Aorta (tissue), 5 donors: ENCODE results near the gene CTBP1. TPM values are rescaled to one million over a fixed set of nuclear protein-coding genes. Genes with fewer than 3 reads are reported as not detected.

Experiments
- ATAC-seq: fragments of 200-7000 bp; cut with Tn5 transposase; one replicate; pipeline ENCODE4 v1.9.1; 2022; ENCODE audit warnings: moderate library complexity; ENCODE audit not compliant: low FRiP score
- DNase-seq, 2 donors: peaks; one replicate each; pipeline ENCODE4 v3.0.0-alpha.2; 2020
- H3K27ac ChIP-seq, 2 donors: one replicate each; pipeline ENCODE4 v1.5.1; 2013; ENCODE audit warnings: low read length in 2 of 2, mild to moderate bottlenecking in 2 of 2, moderate library complexity in 2 of 2, control low read depth in 1 of 2, inconsistent platforms in 1 of 2, low read depth in 1 of 2
- H3K27me3 ChIP-seq, 2 donors: one replicate each; pipeline ENCODE4 v1.6.1; 2013; ENCODE audit warnings: control low read depth in 1 of 2, low read length in 1 of 2, mild to moderate bottlenecking in 1 of 2, moderate library complexity in 1 of 2; ENCODE audit not compliant: insufficient read depth in 2 of 2, control insufficient read depth in 1 of 2
- H3K36me3 ChIP-seq, 2 donors: one replicate each; pipeline ENCODE4 v1.6.1; 2013; ENCODE audit warnings: control low read depth in 1 of 2, low read length in 1 of 2, mild to moderate bottlenecking in 1 of 2; ENCODE audit not compliant: insufficient read depth in 2 of 2, control insufficient read depth in 1 of 2
- H3K4me1 ChIP-seq, 2 donors: one replicate each; pipeline ENCODE4 v1.6.1; 2013; ENCODE audit warnings: low read length in 2 of 2, control low read depth in 1 of 2, mild to moderate bottlenecking in 1 of 2, moderate library complexity in 1 of 2; ENCODE audit not compliant: insufficient read depth in 2 of 2, control insufficient read depth in 1 of 2
- H3K4me3 ChIP-seq, 2 donors: one replicate each; pipeline ENCODE4 v1.5.1; 2013; ENCODE audit warnings: low read length in 2 of 2, control low read depth in 1 of 2, mild to moderate bottlenecking in 1 of 2
- H3K9me3 ChIP-seq: one replicate; pipeline ENCODE4 v1.6.1; 2013; ENCODE audit warnings: mild to moderate bottlenecking, low read length; ENCODE audit not compliant: control insufficient read depth
- WGBS, 2 donors: extraction: QIAGEN DNeasy Blood & Tissue Kit; methylation state at CpG; one replicate each; pipeline ENCODE4 v1.1.7; 2013; 5-methylcytosine and 5-hydroxymethylcytosine counted together
- intact Hi-C, 2 donors: fragments of 100-400 bp; cut with DNase I; formaldehyde crosslinking; loops; one replicate each; pipeline versions ENCODE4 v1.14.2 to v1.15.0; 2022
- polyA plus RNA-seq, 2 donors: library from polyadenylated mRNA; stranded (reverse); fragments of 200-250 nt; gene quantifications; one replicate each; pipeline ENCODE4 v1.2.3, GENCODE V29; 2013
- total RNA-seq, 2 donors: library from RNA; stranded (reverse); fragmentation: NEBNext Ultra II Directional; extraction: Animal tissue kit (Norgen Biotek cat#: 25700); gene quantifications; one replicate each; pipeline ENCODE4 v1.2.1, GENCODE V29; 2021
- donor health status: healthy with polysubstance abuse.
- donor health status: Bipolar disorder and iron deficiency.
- donor health status: DM: no; HTN: no; CAD: no.
- donor health status: DM: no; HTN: no; CAD: no.
- donor health status: DM: yes; HTN: yes; CAD: no.

CTBP1 gene
- total and polyA plus RNA-seq, 4 donors = 66.4 to 145 (median 104) TPM

DNA sequence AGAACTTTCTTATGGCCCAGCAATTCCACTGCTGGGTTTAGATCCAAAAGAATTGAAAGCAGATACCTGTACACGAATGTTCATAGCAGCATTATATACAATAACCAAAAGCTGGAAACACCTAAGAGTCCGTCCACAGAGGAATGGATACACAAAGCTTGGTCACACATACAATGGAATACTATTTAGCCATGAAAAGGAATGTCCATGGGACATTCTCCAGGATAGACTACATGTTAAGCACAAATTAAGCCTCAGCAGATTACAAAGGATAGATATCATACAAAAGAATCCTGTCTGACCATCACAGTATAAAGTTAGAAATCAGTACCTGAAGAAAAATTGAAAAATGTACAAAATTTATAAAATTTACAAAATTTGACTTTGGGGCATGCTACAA, 28.1 kb upstream of the CTBP1 start:
- DNase-seq (no peak), ATAC-seq (no peak)
- no peak overlapping the region for H3K4me3 ChIP-seq
- no peak overlapping the region for H3K27ac ChIP-seq
- WGBS, 2 donors = 87 to 89% methylated on average over 2 of the region's 2 CpGs
- intact Hi-C loops = no loop called here
- H3K27me3 ChIP-seq = no peaks in the 10 kb centered on the region
- no peaks in the 10 kb centered on the region for H3K4me1 ChIP-seq
- H3K36me3 ChIP-seq = no peaks in the 10 kb centered on the region
- H3K9me3 ChIP-seq = no peaks in the 10 kb centered on the region

DNA sequence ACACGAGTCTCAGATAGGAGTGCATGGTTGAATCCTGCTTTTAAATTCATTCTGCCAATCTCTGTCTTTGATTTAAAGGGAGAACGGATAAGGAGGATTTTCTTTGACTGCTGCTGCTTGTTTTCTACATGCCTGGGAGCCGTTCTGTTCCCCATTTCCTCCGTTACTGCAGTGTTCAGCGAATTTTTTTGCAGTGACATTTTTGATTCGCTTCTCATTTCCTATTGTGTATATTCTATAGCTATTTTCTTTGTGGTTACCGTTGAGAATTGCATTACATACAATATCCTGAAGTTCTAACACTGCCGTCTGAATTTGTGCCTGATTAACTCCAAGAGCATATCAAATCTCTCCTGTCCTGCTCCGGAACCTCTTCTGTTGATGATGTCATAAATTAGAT, 25.9 kb upstream of the CTBP1 start:
- H3K9me3 ChIP-seq = peaks cover 1% of the 10 kb centered on the region
- H3K4me3 ChIP-seq = no peak overlapping the region
- no peaks in the 10 kb centered on the region for H3K36me3 ChIP-seq
- intact Hi-C loops = no loop called here
- 88% methylated on average over 9 of the region's 9 CpGs for WGBS, 2 donors
- no peaks in the 10 kb centered on the region for H3K4me1 ChIP-seq
- ATAC-seq (no peak), DNase-seq (no peak)
- H3K27me3 ChIP-seq = no peaks in the 10 kb centered on the region
- no peak overlapping the region for H3K27ac ChIP-seq

DNA sequence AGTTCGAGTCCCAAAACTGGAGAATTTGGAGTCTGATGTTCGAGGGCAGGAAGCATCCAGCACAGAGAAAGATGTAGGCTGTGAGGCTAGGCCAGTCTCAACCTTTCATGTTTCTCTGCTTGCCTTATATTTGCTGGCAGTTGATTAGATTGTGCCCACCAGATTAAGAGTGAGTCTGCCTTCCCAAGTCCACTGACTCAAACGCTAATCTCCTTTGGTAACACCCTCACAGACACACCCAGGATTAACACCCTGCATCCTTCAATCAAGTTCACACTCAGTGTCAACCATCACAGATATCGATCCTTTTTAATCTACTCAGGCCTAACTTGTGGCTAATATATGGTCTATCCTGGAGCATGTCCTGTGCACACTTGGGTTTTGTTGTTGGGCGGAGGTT, 22.8 kb upstream of the CTBP1 start:
- Histone ChIP-seq H3K27me3 (no peaks in the 10 kb centered on the region), H3K36me3 (no peaks in the 10 kb centered on the region), H3K4me1 (no peaks in the 10 kb centered on the region), H3K4me3 (no peak overlapping the region), H3K27ac (no peak overlapping the region), H3K9me3 (peaks cover 1% of the 10 kb centered on the region)
- DNase-seq = no peak
- no peak for ATAC-seq
- WGBS, 2 donors = 96 to 97% methylated on average over 5 of the region's 5 CpGs
- intact Hi-C loops = no loop called here

DNA sequence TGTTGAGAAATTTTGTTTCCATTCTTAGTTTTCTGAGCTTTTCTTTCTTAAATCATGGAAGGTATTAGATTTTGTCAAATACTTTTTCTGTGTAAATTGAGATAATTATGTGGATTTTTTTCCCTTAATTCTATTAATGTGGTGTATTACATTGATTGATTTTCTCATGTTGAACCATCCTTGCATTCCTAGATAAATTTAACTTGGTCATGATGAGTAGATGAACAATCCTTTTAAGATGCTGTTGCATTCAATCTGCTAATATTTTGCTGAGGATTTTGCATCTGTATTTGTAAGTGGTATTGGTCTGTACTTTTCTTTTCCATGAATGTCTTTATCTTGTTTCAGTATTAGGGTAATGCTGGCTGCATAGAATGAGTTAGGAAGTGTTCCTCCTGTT, 20.3 kb upstream of the CTBP1 start:
- no peaks in the 10 kb centered on the region for H3K4me1 ChIP-seq
- H3K4me3 ChIP-seq = no peak overlapping the region
- no peaks in the 10 kb centered on the region for H3K27me3 ChIP-seq
- intact Hi-C loops = loop anchor here in 1 of 2 donors (2.0 kb wide), 1 partner anchor 102 kb away; no protein-coding TSS in a partner anchor
- H3K9me3 ChIP-seq = peaks cover 1% of the 10 kb centered on the region
- ATAC-seq (no peak), DNase-seq (no peak)
- H3K36me3 ChIP-seq = no peaks in the 10 kb centered on the region
- no peak overlapping the region for H3K27ac ChIP-seq

DNA sequence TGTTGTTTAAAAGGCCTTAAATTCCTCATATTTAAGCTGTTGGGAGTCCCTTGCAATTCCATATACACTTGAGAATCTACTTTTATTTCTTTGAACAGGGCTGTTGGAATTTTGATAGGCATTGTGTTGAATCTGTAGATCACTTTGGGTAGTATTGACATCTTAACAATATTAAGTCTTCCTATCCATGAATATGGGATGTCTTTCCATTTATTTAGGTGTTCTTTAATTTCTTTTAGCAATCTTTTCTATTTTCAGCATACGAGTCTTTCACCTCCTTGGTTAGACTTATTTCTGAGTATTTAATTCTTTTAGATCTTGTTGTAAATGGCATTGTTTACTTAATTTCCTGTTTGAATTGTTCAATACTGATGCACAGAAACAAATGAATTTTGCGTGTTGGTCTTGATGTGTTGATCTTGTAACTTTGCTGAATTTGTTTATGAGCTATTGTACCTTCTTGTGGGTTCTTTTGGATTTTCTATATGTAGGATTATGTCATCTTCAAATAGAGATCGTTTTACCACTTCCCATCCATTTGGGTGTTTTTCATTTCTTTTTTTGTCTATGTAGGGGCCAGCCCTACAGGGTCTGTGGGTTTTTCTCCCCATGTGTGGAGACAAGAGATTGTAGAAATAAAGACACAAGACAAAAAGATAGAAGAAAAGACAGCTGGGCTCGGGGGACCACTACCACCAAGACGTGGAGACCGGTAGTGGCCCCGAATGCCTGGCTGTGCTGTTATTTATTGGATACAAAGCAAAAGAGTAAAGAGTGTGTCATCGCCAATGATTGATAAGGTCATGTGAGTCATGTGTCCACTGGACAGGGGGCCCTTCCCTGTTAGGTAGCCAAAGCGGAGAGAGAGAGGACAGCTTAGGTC, 18.2 kb upstream of the CTBP1 start:
- H3K9me3 ChIP-seq = peaks cover 1% of the 10 kb centered on the region
- H3K27me3 ChIP-seq = no peaks in the 10 kb centered on the region
- H3K27ac ChIP-seq = no peak overlapping the region
- ATAC-seq (no peak), DNase-seq (no peak)
- no peak overlapping the region for H3K4me3 ChIP-seq
- whole genome bisulfite sequencing, 2 donors = 93 to 95% methylated on average over 9 of the region's 9 CpGs
- intact Hi-C loops = no loop called here
- no peaks in the 10 kb centered on the region for H3K36me3 ChIP-seq
- H3K4me1 ChIP-seq = no peaks in the 10 kb centered on the region

DNA sequence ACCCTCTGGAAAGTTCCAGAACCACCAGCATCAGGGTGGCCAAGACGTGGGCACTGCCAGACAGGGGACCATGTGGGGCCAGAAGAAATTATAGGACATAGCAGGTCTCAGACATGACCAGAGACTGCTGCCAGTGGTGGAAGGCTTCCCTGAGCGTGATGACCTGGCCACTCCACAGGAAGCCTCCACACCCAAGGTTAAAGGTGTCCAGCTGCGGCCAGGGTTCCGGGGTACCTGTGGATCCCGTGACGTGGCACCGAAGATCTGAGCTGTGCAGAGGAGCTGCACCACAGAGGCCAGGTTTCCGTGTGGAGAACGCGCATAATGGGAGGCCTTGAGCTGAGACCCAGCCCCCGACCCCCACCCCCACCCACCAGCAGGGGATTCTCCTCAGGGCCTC, 16.4 kb upstream of the CTBP1 start:
- Histone ChIP-seq H3K4me3 (no peak overlapping the region), H3K27me3 (no peaks in the 10 kb centered on the region), H3K4me1 (no peaks in the 10 kb centered on the region), H3K9me3 (peaks cover 1% of the 10 kb centered on the region), H3K27ac (no peak overlapping the region), H3K36me3 (no peaks in the 10 kb centered on the region)
- DNase-seq (no peak), ATAC-seq (no peak)
- WGBS, 2 donors = 95 to 96% methylated on average over 11 of the region's 11 CpGs
- intact Hi-C loops = no loop called here

DNA sequence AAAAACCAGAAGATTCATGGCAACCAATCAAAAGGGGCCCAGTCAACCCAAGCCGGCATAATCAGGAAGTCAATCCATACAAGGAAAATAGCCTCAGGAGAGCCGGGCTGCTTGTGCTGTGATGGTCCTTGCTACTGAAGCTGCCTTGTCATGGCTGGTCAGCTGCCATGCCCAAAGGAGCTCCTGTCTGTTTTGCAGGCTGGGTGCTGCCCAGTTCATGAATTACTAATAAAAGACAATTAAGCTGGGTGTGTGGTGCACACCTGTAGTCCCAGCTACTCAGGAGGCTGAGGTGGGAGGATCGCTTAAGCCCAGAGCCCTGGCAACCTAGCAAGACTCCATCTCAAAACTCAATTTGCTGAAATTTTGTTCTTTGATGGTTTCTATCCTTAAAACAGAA, 16.0 kb upstream of the CTBP1 start:
- H3K4me3 ChIP-seq = no peak overlapping the region

DNA sequence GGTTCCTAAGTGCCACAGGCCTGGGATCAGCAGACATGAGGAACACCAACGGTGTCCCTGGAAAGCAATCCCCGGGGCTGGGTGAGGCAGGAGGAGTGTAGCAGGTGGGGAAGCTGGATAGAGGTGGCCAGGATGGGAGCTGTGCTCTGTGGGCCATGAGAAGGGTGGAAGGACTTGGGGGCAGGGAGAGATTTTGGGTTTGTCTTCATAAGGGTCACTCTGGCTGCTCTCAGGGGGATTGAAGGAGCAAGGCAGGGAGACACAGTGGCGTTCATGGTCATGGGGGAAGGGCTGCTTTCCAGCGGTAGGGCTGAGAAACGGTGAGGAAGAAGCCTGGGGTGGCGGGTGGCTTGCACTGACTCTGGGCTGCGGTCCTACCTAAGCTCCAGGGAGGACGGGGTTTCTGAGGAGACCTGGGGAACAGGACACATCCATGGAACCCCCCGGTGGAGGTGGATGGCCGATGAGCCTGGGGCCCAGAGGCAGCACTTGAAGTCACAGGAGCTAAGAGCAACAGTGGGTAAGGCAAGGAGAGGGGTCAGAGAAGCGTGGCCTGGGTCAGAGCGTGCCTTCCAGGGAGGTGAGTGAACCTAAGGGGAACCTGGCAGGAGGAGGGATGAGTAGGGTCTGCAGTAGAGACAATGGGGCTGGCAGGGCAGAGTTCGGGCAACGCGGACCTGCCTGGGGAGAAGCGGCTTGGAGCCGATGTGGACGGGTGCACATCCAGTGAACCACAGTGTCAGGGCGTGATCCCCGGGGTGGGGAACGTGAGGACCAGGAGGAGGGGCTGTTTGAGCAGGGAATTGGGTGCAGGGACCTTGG, 12.4 kb upstream of the CTBP1 start:
- ATAC-seq (no peak), DNase-seq (peak in 1 of 2 donors; percentile 28)
- intact Hi-C loops = no loop called here
- no peak overlapping the region for H3K27ac ChIP-seq
- no peaks in the 10 kb centered on the region for H3K27me3 ChIP-seq
- no peaks in the 10 kb centered on the region for H3K4me1 ChIP-seq
- H3K9me3 ChIP-seq = no peaks in the 10 kb centered on the region
- H3K36me3 ChIP-seq = no peaks in the 10 kb centered on the region
- WGBS, 2 donors = 93 to 94% methylated on average over 21 of the region's 21 CpGs
- H3K4me3 ChIP-seq = no peak overlapping the region

More for the DNA sequence above, 16.0 kb upstream of the CTBP1 start:
- Histone ChIP-seq H3K9me3 (peaks cover under 1% of the 10 kb centered on the region), H3K27ac (no peak overlapping the region), H3K27me3 (no peaks in the 10 kb centered on the region), H3K36me3 (no peaks in the 10 kb centered on the region), H3K4me1 (no peaks in the 10 kb centered on the region)
- no peak for DNase-seq
- ATAC-seq = no peak
- intact Hi-C loops = no loop called here
- WGBS, 2 donors = 94 to 97% methylated on average over 3 of the region's 3 CpGs
